GM12878 (cell line): ENCODE data around the gene TMEM94. TPM values are rescaled to one million over a fixed set of nuclear protein-coding genes. Genes with fewer than 3 reads are reported as not detected.

ENCODE experiments used
- ATAC-seq: fragments of 200-7000 bp; cut with Tn5 transposase; 3 replicates; pipeline ENCODE4 v1.9.1; 2020; ENCODE audit warnings: mild to moderate bottlenecking, moderate library complexity
- BruUV-seq: library from RNA; stranded (reverse); fragments of 400-500 nt; replicated peaks from 2 replicates; lab custom pipeline; 2021; lab: Mats Ljungman, UMichigan
- CTCF ChIA-PET: fragments of 300-600 bp; sonication (Branson Sonifier 250); formaldehyde crosslinking; extraction: SDS; loops from one replicate; lab custom pipeline; 2021; ENCODE audit warnings: inconsistent platforms; lab: Yijun Ruan, JAX
- POLR2A ChIA-PET: fragments of 350-600 bp; formaldehyde crosslinking; extraction: SDS; loops from one replicate; lab custom pipeline; 2021; ENCODE audit warnings: inconsistent platforms; lab: Charles Lee
- RAD21 ChIA-PET: fragments of 300-600 bp; sonication (Branson Sonifier 250); formaldehyde crosslinking; loops from one replicate; lab custom pipeline; 2023; ENCODE audit warnings: antibody characterized with exemption; ENCODE audit not compliant: unreplicated experiment; lab: Charles Lee
- SMC1A ChIA-PET: fragments of 300-600 bp; sonication (Branson Sonifier 250); formaldehyde crosslinking; loops from one replicate; lab custom pipeline; 2023; ENCODE audit not compliant: unreplicated experiment, uncharacterized antibody; lab: Charles Lee
- DNase-seq: peaks from one replicate; pipeline ENCODE4 v3.0.0-alpha.2; 2011; ENCODE audit warnings: low read depth, low spot score
- FAIRE-seq: peaks from 3 replicates; lab custom pipeline; 2011; peaks lifted over from hg19 to GRCh38; lab: Jason Lieb, UNC
- H2AFZ ChIP-seq: 2 replicates; pipeline ENCODE4 v1.6.0; 2011; ENCODE audit warnings: low read depth, low read length, control low read depth; ENCODE audit not compliant: control insufficient read depth
- H3K27ac ChIP-seq: 2 replicates; pipeline ENCODE4 v1.5.1; 2011; ENCODE audit warnings: control low read depth; ENCODE audit not compliant: control insufficient read depth, insufficient read depth
- H3K27me3 ChIP-seq, 2 experiments: replicated peaks in 1 of 2; 2 replicates each; pipeline versions ENCODE4 v1.6.0 to v1.6.1; 2011; ENCODE audit warnings: low read length in 1 of 2; ENCODE audit not compliant: control insufficient read depth in 2 of 2, insufficient read depth in 2 of 2
- H3K36me3 ChIP-seq, 2 experiments: 2 replicates each; pipeline ENCODE4 v1.5.1; 2011; ENCODE audit warnings: low read length in 1 of 2; ENCODE audit not compliant: control insufficient read depth in 2 of 2, insufficient read depth in 2 of 2
- H3K4me1 ChIP-seq: 2 replicates; pipeline ENCODE4 v1.6.1; 2011; ENCODE audit warnings: mild to moderate bottlenecking, low read length, moderate library complexity, mixed read lengths; ENCODE audit not compliant: control insufficient read depth, insufficient read depth
- H3K4me2 ChIP-seq: 2 replicates; pipeline ENCODE4 v1.6.0; 2011; ENCODE audit warnings: control low read depth; ENCODE audit not compliant: control insufficient read depth, insufficient read depth
- H3K4me3 ChIP-seq: fragments of 200-600 bp; sonication (generic); 2 replicates; pipeline ENCODE4 v1.5.1; 2016
- H3K79me2 ChIP-seq: 2 replicates; pipeline ENCODE4 v1.6.0; 2011; ENCODE audit warnings: low read length; ENCODE audit not compliant: control insufficient read depth, insufficient read depth
- H3K9ac ChIP-seq: 2 replicates; pipeline ENCODE4 v1.8.0; 2011; ENCODE audit warnings: low read length, control low read depth, mixed read lengths; ENCODE audit not compliant: control insufficient read depth, insufficient read depth
- H3K9me3 ChIP-seq: replicated peaks from 3 replicates; pipeline ENCODE4 v1.5.1; 2011; ENCODE audit warnings: mild to moderate bottlenecking, low read length; ENCODE audit not compliant: control insufficient read depth, insufficient read depth
- H4K20me1 ChIP-seq: 2 replicates; pipeline ENCODE4 v1.6.0; 2011; ENCODE audit not compliant: control insufficient read depth, insufficient read depth
- CEBPZ ChIP-seq: fragments of 150-350 bp; IDR thresholded peaks from 2 replicates; pipeline ENCODE4 v1.6.1; 2016; ENCODE audit warnings: low read depth, low read length
- EZH2 ChIP-seq: IDR thresholded peaks from 2 replicates; pipeline ENCODE4 v1.6.1; 2012; ENCODE audit warnings: low read depth, mild to moderate bottlenecking, control low read depth, inconsistent platforms, low read length, borderline replicate concordance; ENCODE audit not compliant: control insufficient read depth
- FOS ChIP-seq: IDR thresholded peaks from 3 replicates; pipeline ENCODE4 v1.6.1; 2011; ENCODE audit warnings: borderline replicate concordance; ENCODE audit not compliant: insufficient read length; ENCODE audit errors: extremely low read depth
- IKZF2 ChIP-seq, 2 experiments: fragments of 450-650 bp; IDR thresholded peaks; 2 replicates each; pipeline ENCODE4 v1.6.1; 2017; ENCODE audit warnings: mild to moderate bottlenecking in 2 of 2, moderate library complexity in 2 of 2
- MAX ChIP-seq: IDR thresholded peaks from 2 replicates; pipeline ENCODE4 v1.6.1; 2012; ENCODE audit warnings: low read depth, low read length, improper control_type of control experiment
- MTA2 ChIP-seq: fragments of 450-650 bp; IDR thresholded peaks from 2 replicates; pipeline ENCODE4 v1.6.1; 2016; ENCODE audit warnings: low read depth, mild to moderate bottlenecking, moderate library complexity
- REST ChIP-seq: IDR thresholded peaks from 2 replicates; pipeline ENCODE4 v1.6.1; 2012; ENCODE audit warnings: mild to moderate bottlenecking, low read depth, low read length
- YY1 ChIP-seq: IDR thresholded peaks from 2 replicates; pipeline ENCODE4 v1.6.1; 2011; ENCODE audit warnings: low read depth, mild to moderate bottlenecking, low read length
- WGBS: methylation state at CpG from one replicate; pipeline ENCODE4 v1.1.6; 2016; ENCODE audit warnings: low lambda C conversion rate; ENCODE audit not compliant: insufficient replicate concordance, insufficient coverage; ENCODE audit errors: missing lambda C conversion rate; 5-methylcytosine and 5-hydroxymethylcytosine counted together
- in situ Hi-C: fragments of 300-500 bp; cut with MboI; formaldehyde crosslinking; loops from 9 replicates; pipeline ENCODE4 v1.14.3; 2018; ENCODE audit warnings: mixed read lengths
- intact Hi-C: fragments of 100-400 bp; cut with micrococcal nuclease; formaldehyde crosslinking; loops from one replicate; pipeline ENCODE4 v1.14.2; 2022; ENCODE audit not compliant: unreplicated experiment
- polyA plus RNA-seq, 11 experiments: library from polyadenylated mRNA; depleted of rRNA in 4 of 11; unstranded in 6 of 11; stranded (reverse) in 5 of 11; fragments of >200 nt; fragmentation: Nextera tagmentation in 4 of 11; fragmentation: Illumina TruSeq in 1 of 11; extraction: Ambion mirVana in 4 of 11; extraction: Trizol in 1 of 11; gene quantifications; 1 replicate in 1 of 11; 2 replicates in 10 of 11; pipeline versions ENCODE4 v1.2.1 to v1.2.3, GENCODE V29; 2011 to 2016; ENCODE audit warnings: inconsistent platforms in 2 of 11, missing spikeins in 2 of 11, low read depth in 1 of 11
- total RNA-seq, 4 experiments: library from RNA; depleted of rRNA in 3 of 4; stranded (reverse); fragments of >200 nt in 3 of 4; fragmentation: Illumina TruSeq in 1 of 4; extraction: Trizol in 1 of 4; gene quantifications; 2 replicates each; pipeline versions ENCODE4 v1.2.1 to v1.2.3, GENCODE V29; 2013 to 2021

Gene TMEM94
- total and polyA plus RNA-seq, 10 of the 15 experiments (the other 5 are each of a cell fraction or from before 2014, with no cell fraction given), result 0.31 to 70.7 (median 24.4) TPM

- DNase-seq, result no peak
- no peak overlapping the region for H3K4me2 ChIP-seq
- H3K9ac ChIP-seq, result no peak overlapping the region
- FAIRE-seq, result no peak
- H3K36me3 ChIP-seq, result peaks cover 0 to 2% of the 10 kb centered on the region in 2 experiments; a peak in 3 of 4 replicates
- TF ChIP-seq EZH2, result no peak
- peaks cover 23% of the 10 kb centered on the region for H3K4me1 ChIP-seq
- WGBS, result 95% methylated on average over 8 of the region's 8 CpGs
- H3K27me3 ChIP-seq, result 0 out of 4 replicates have a peak, but pooled peaks cover 0 to 3% of the 10 kb centered on the region in 2 experiments
- no peaks in the 10 kb centered on the region for H4K20me1 ChIP-seq
- in situ Hi-C loops (no loop called here), intact Hi-C loops (no loop called here)
- no TSS peak for BruUV-seq
- ChIA-PET CTCF (no interaction called here), RAD21 (no interaction called here), POLR2A (interaction anchor here (0.6 kb wide), 1 partner anchor 92 kb away, joined by 3 read pairs; no protein-coding TSS in a partner anchor), SMC1A (no interaction called here)
- no peaks in the 10 kb centered on the region for H3K9me3 ChIP-seq
- no peak overlapping the region for H3K27ac ChIP-seq
- no peak overlapping the region for H3K4me3 ChIP-seq
- no peak for ATAC-seq
- H3K79me2 ChIP-seq, result peaks cover 14% of the 10 kb centered on the region
- H2AFZ ChIP-seq, result no peak overlapping the region
Measured at GRCh38 chr17:75521290-75521689, 64.9 kb downstream of the TMEM94 start.

- H3K4me2 ChIP-seq, result no peak overlapping the region
- no peaks in the 10 kb centered on the region for H3K9me3 ChIP-seq
- H3K9ac ChIP-seq, result no peak overlapping the region
- H3K79me2 ChIP-seq, result peaks cover 8% of the 10 kb centered on the region
- DNase-seq (no peak), FAIRE-seq (no peak), ATAC-seq (no peak)
- 94% methylated on average over 33 of the region's 33 CpGs for WGBS
- H2AFZ ChIP-seq, result no peak overlapping the region
- H3K27me3 ChIP-seq, result peaks cover 0 to 6% of the 10 kb centered on the region in 2 experiments; a peak in 2 of 4 replicates
- intact Hi-C loops, result no loop called here
- H4K20me1 ChIP-seq, result no peaks in the 10 kb centered on the region
- no peak overlapping the region for H3K4me3 ChIP-seq
- no TSS peak for BruUV-seq
- peaks cover 0 to 2% of the 10 kb centered on the region in 2 experiments; a peak in 3 of 4 replicates for H3K36me3 ChIP-seq
- CTCF ChIA-PET, result no interaction called here
- RAD21 ChIA-PET, result no interaction called here
- in situ Hi-C loops, result no loop called here
- POLR2A ChIA-PET, result no interaction called here
- no peak overlapping the region for H3K27ac ChIP-seq
- SMC1A ChIA-PET, result no interaction called here
- peaks cover 26% of the 10 kb centered on the region for H3K4me1 ChIP-seq
- TF ChIP-seq MAX (no peak), REST (no peak), IKZF2 (IDR thresholded peaks at IDR 0.05) (no peak), CEBPZ (no peak), YY1 (no peak), MTA2 (no peak), FOS (no peak)
Measured at GRCh38 chr17:75521951-75522727, 65.7 kb downstream of the TMEM94 start.
